H9 (cell line): ENCODE measurements around the gene ELMOD2. TPM values are rescaled to one million over a fixed set of nuclear protein-coding genes. Genes with fewer than 3 reads are reported as not detected.

Source experiments
- DNase-seq: peaks from one replicate; pipeline ENCODE4 v3.0.0-alpha.2; 2017
- H2AFZ ChIP-seq: one replicate; pipeline ENCODE4 v1.6.1; 2013; ENCODE audit warnings: mild to moderate bottlenecking, low read length, control low read depth, moderate library complexity
- H2AK5ac ChIP-seq: 2 replicates; pipeline ENCODE4 v1.6.1; 2013; ENCODE audit warnings: low read length, control low read depth, mixed read lengths; ENCODE audit not compliant: insufficient read length
- H2BK120ac ChIP-seq: one replicate; pipeline ENCODE4 v1.6.1; 2013; ENCODE audit warnings: low read depth, mild to moderate bottlenecking, low read length, control low read depth, inconsistent platforms; ENCODE audit not compliant: poor library complexity, severe bottlenecking
- H2BK12ac ChIP-seq: 2 replicates; pipeline ENCODE4 v1.6.1; 2013; ENCODE audit warnings: low read length, control low read depth, mixed read lengths, low read depth; ENCODE audit not compliant: insufficient read length
- H2BK15ac ChIP-seq: 2 replicates; pipeline ENCODE4 v1.6.1; 2013; ENCODE audit warnings: low read depth, low read length, control low read depth
- H2BK20ac ChIP-seq: one replicate; pipeline ENCODE4 v1.6.1; 2013; ENCODE audit warnings: low read depth, mild to moderate bottlenecking, low read length, control low read depth, inconsistent platforms; ENCODE audit not compliant: poor library complexity, severe bottlenecking
- H2BK5ac ChIP-seq: 2 replicates; pipeline ENCODE4 v1.6.1; 2013; ENCODE audit warnings: low read length, control low read depth, mixed read lengths; ENCODE audit not compliant: insufficient read length
- H3K14ac ChIP-seq: 2 replicates; pipeline ENCODE4 v1.6.1; 2013; ENCODE audit warnings: low read length, control low read depth; ENCODE audit not compliant: insufficient read depth
- H3K18ac ChIP-seq: 2 replicates; pipeline ENCODE4 v1.6.1; 2013; ENCODE audit warnings: low read depth, mild to moderate bottlenecking, mixed read lengths, low read length, control low read depth; ENCODE audit not compliant: insufficient read length
- H3K23ac ChIP-seq: 2 replicates; pipeline ENCODE4 v1.6.1; 2013; ENCODE audit warnings: low read length, control low read depth, mixed read lengths, low read depth; ENCODE audit not compliant: insufficient read length
- H3K23me2 ChIP-seq: 2 replicates; pipeline ENCODE4 v1.6.1; 2013; ENCODE audit warnings: low read depth, mild to moderate bottlenecking, mixed read lengths, low read length, control low read depth; ENCODE audit not compliant: insufficient read length, poor library complexity, severe bottlenecking
- H3K27ac ChIP-seq: 2 replicates; pipeline ENCODE4 v1.5.1; 2013; ENCODE audit warnings: low read length, control low read depth, mixed read lengths, low read depth; ENCODE audit not compliant: insufficient read length
- H3K27me3 ChIP-seq: 2 replicates; pipeline ENCODE4 v1.6.1; 2013; ENCODE audit warnings: low read length, control low read depth, inconsistent platforms; ENCODE audit not compliant: insufficient read depth
- H3K4ac ChIP-seq: 2 replicates; pipeline ENCODE4 v1.6.1; 2013; ENCODE audit warnings: low read depth, mild to moderate bottlenecking, control low read depth, inconsistent platforms, low read length, moderate library complexity
- H3K4me1 ChIP-seq: 2 replicates; pipeline ENCODE4 v1.6.1; 2013; ENCODE audit warnings: low read length, control low read depth, inconsistent platforms; ENCODE audit not compliant: insufficient read depth
- H3K4me2 ChIP-seq: 2 replicates; pipeline ENCODE4 v1.6.1; 2013; ENCODE audit warnings: low read length, control low read depth, mixed read lengths; ENCODE audit not compliant: insufficient read length, insufficient read depth
- H3K56ac ChIP-seq: 2 replicates; pipeline ENCODE4 v1.6.1; 2013; ENCODE audit warnings: low read depth, mild to moderate bottlenecking, mixed read lengths, low read length, control low read depth; ENCODE audit not compliant: insufficient read length
- H3K79me1 ChIP-seq: 2 replicates; pipeline ENCODE4 v1.6.1; 2013; ENCODE audit warnings: low read depth, mild to moderate bottlenecking, moderate library complexity, low read length, control low read depth, inconsistent platforms; ENCODE audit not compliant: insufficient read depth, poor library complexity, severe bottlenecking
- H3K79me2 ChIP-seq: 2 replicates; pipeline ENCODE4 v1.6.1; 2013; ENCODE audit warnings: low read length, control low read depth, inconsistent platforms; ENCODE audit not compliant: insufficient read depth
- H3K9ac ChIP-seq: 2 replicates; pipeline ENCODE4 v1.6.1; 2013; ENCODE audit warnings: low read length, control low read depth, mixed read lengths; ENCODE audit not compliant: insufficient read length; ENCODE audit errors: extremely low read depth
- H3K9me3 ChIP-seq: one replicate; pipeline ENCODE4 v1.6.1; 2013; ENCODE audit warnings: low read depth, low read length, inconsistent platforms; ENCODE audit not compliant: control insufficient read depth
- H3T11ph ChIP-seq: one replicate; pipeline ENCODE4 v1.6.1; 2013; ENCODE audit warnings: mild to moderate bottlenecking, low read length, control low read depth, inconsistent platforms
- H4K20me1 ChIP-seq: one replicate; pipeline ENCODE4 v1.6.1; 2013; ENCODE audit not compliant: control insufficient read depth, insufficient read length, insufficient read depth
- H4K5ac ChIP-seq: 2 replicates; pipeline ENCODE4 v1.6.1; 2013; ENCODE audit warnings: low read depth, mild to moderate bottlenecking, mixed read lengths, low read length, control low read depth; ENCODE audit not compliant: insufficient read length
- H4K8ac ChIP-seq: replicated peaks from 2 replicates; pipeline ENCODE4 v1.6.1; 2013; ENCODE audit warnings: low read length, control low read depth, mixed read lengths, low read depth; ENCODE audit not compliant: insufficient read length
- H4K91ac ChIP-seq: 2 replicates; pipeline ENCODE4 v1.6.1; 2013; ENCODE audit warnings: low read depth, mild to moderate bottlenecking, moderate library complexity, mixed read lengths, low read length, control low read depth; ENCODE audit not compliant: insufficient read length
- H3K27ac Mint-ChIP-seq, 3 experiments: 2 replicates in 2 of 3; 3 replicates in 1 of 3; pipeline ENCODE4 v1.8.0; 2020 to 2021; ENCODE audit warnings: mixed read lengths in 3 of 3, mild to moderate bottlenecking in 1 of 3, moderate library complexity in 1 of 3
- H3K27me3 Mint-ChIP-seq: 2 replicates; pipeline ENCODE4 v1.8.0; 2021; ENCODE audit warnings: low read depth, mild to moderate bottlenecking, moderate library complexity, mixed read lengths
- H3K36me3 Mint-ChIP-seq, 3 experiments: 2 replicates in 2 of 3; 3 replicates in 1 of 3; pipeline ENCODE4 v1.8.0; 2020 to 2021; ENCODE audit warnings: low read depth in 3 of 3, mixed read lengths in 3 of 3; ENCODE audit not compliant: insufficient read depth in 1 of 3
- H3K4me1 Mint-ChIP-seq, 2 experiments: 2 replicates each; pipeline ENCODE4 v1.8.0; 2020; ENCODE audit warnings: mixed read lengths in 2 of 2
- H3K4me3 Mint-ChIP-seq, 2 experiments: 2 replicates in 1 of 2; 3 replicates in 1 of 2; pipeline ENCODE4 v1.8.0; 2020 to 2021; ENCODE audit warnings: mild to moderate bottlenecking in 2 of 2, mixed read lengths in 2 of 2, moderate library complexity in 1 of 2
- H3K9me3 Mint-ChIP-seq, 2 experiments: 2 replicates in 1 of 2; 3 replicates in 1 of 2; pipeline ENCODE4 v1.8.0; 2020; ENCODE audit warnings: mild to moderate bottlenecking in 2 of 2, mixed read lengths in 2 of 2, moderate library complexity in 1 of 2
- CTCF ChIP-seq: fragments of 200-600 bp; sonication (generic); conservative IDR thresholded peaks from 3 replicates; pipeline ENCODE4 v1.8.0; 2021; ENCODE audit warnings: antibody characterized with exemption, mild to moderate bottlenecking
- WGBS: extraction: QIAGEN DNeasy Blood & Tissue Kit; methylation state at CpG from one replicate; pipeline ENCODE4 v1.1.7; 2013; ENCODE audit warnings: missing lambda C conversion rate, low lambda C conversion rate, mixed read lengths; ENCODE audit not compliant: insufficient read length; ENCODE audit errors: extremely low coverage; 5-methylcytosine and 5-hydroxymethylcytosine counted together
- total RNA-seq: library from RNA; stranded (reverse); gene quantifications from 2 replicates; pipeline ENCODE4 v1.2.1, GENCODE V29; 2021

Gene ELMOD2
- total RNA-seq, 1 experiment from 2014 or later: 26.3 TPM

DNA sequence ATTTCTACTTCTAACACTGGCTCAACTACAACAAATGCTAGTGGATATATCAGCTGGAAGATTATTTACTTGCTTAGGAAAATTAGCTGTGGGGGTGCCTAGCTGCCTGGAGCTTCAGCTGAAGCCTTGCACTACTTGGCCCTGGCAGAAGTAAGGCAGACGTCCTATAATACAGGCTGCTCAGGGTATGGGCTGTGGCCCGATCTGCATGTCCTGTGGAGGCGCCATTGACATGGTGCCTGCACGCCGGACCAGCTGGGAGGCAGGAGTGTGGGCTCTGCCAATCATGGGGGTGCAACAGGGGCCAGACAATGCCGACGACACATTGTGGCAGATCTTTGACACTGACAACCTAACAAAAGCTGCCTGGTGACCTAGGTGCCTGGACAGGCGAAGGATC lies 76.4 kb downstream of the ELMOD2 start:
- H3K56ac ChIP-seq: no peak overlapping the region
- H3K14ac ChIP-seq: no peak overlapping the region
- no peak overlapping the region for H2BK120ac ChIP-seq
- no peak overlapping the region for H3K4ac ChIP-seq
- H4K20me1 ChIP-seq: no peaks in the 10 kb centered on the region
- no peaks in the 10 kb centered on the region for H3K36me3 Mint-ChIP-seq
- no CpG with 5 or more reads among the region's 8 CpGs for WGBS
- no peaks in the 10 kb centered on the region for H3K27me3 Mint-ChIP-seq
- H3K23ac ChIP-seq: no peak overlapping the region
- no peaks in the 10 kb centered on the region for H3K79me1 ChIP-seq
- no peaks in the 10 kb centered on the region for H3K9me3 Mint-ChIP-seq
- no peak overlapping the region for H2BK12ac ChIP-seq
- DNase-seq: no peak
- no peaks in the 10 kb centered on the region for H3K4me1 ChIP-seq
- H3K27ac Mint-ChIP-seq: no peak overlapping the region
- no peak overlapping the region for H2BK20ac ChIP-seq
- no peak overlapping the region for H3K18ac ChIP-seq
- H3K9me3 ChIP-seq: no peaks in the 10 kb centered on the region
- peaks cover 9 to 11% of the 10 kb centered on the region in 2 experiments for H3K4me1 Mint-ChIP-seq
- H3K27me3 ChIP-seq: no peaks in the 10 kb centered on the region
- no peaks in the 10 kb centered on the region for H3K23me2 ChIP-seq
- no peak overlapping the region for H4K5ac ChIP-seq
- no peak for TF ChIP-seq CTCF
- H2AK5ac ChIP-seq: no peak overlapping the region
- no peak overlapping the region for H3K4me3 Mint-ChIP-seq
- no peak overlapping the region for H2BK5ac ChIP-seq
- H3K79me2 ChIP-seq: no peaks in the 10 kb centered on the region
- H4K91ac ChIP-seq: no peak overlapping the region
- H3K27ac ChIP-seq: no peak overlapping the region
- no peak overlapping the region for H2BK15ac ChIP-seq
- no peak overlapping the region for H4K8ac ChIP-seq
- H3K4me2 ChIP-seq: no peak overlapping the region
- H3K9ac ChIP-seq: no peak overlapping the region
- no peak overlapping the region for H2AFZ ChIP-seq
- no peak overlapping the region for H3T11ph ChIP-seq
